GM10248 (cell line): ENCODE data around the gene LDLRAD4.

ENCODE experiments used
- CTCF ChIA-PET: fragments of 300-600 bp; sonication (Branson Sonifier 250); formaldehyde crosslinking; extraction: SDS; loops from one replicate; lab custom pipeline; 2021; ENCODE audit warnings: antibody characterized with exemption; lab: Yijun Ruan, JAX
- POLR2A ChIA-PET: fragments of 350-650 bp; sonication (Branson Sonifier 250); formaldehyde crosslinking; extraction: SDS; loops from one replicate; lab custom pipeline; 2020; ENCODE audit warnings: antibody characterized with exemption; lab: Yijun Ruan, JAX
- DNase-seq: peaks from one replicate; pipeline ENCODE4 v3.0.0; 2012; ENCODE audit errors: extremely low spot score
- TF ChIP-seq, protein P1 (sequence below): IDR thresholded peaks from 2 replicates; pipeline ENCODE4 v1.5.1; 2012; ENCODE audit warnings: mild to moderate bottlenecking, low read depth; ENCODE audit errors: extremely low read depth, missing control alignments, control extremely low read depth

Gene LDLRAD4

DNA sequence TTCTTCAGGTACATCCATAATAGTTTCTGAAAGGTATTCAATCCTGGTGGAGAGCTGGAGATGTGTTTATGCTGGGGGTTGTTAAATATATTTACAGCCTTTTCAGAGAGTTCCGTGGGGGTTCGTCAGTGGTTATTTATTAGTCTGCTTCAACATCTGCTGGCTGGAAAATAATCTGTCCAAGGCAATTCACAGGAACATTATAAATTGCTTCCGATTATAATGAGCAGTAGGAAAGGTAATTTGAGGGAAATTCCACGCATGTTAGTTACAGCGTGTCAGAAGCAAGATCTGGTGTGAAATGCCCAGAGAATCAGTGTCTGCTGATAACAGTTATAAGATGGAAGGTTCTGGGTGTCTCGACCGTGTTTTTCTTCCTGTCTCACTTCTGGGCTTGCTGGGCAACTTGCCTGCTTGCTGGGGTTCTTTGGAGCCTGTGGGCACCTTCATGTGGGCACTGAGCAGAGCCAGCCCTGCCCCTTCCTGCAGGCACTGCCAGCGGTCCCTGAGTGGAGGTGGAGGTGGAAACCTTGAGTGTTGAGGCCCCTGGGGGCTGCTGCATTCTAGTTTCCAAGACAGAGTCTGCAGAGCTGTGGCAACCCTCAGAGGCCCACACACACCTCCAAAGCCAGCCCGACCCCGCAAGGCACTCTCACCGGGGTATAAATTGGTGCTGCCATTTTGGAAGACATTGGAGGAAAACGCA is 322.1 kb downstream of the LDLRAD4 start:
- TF ChIP-seq, protein P1, sequence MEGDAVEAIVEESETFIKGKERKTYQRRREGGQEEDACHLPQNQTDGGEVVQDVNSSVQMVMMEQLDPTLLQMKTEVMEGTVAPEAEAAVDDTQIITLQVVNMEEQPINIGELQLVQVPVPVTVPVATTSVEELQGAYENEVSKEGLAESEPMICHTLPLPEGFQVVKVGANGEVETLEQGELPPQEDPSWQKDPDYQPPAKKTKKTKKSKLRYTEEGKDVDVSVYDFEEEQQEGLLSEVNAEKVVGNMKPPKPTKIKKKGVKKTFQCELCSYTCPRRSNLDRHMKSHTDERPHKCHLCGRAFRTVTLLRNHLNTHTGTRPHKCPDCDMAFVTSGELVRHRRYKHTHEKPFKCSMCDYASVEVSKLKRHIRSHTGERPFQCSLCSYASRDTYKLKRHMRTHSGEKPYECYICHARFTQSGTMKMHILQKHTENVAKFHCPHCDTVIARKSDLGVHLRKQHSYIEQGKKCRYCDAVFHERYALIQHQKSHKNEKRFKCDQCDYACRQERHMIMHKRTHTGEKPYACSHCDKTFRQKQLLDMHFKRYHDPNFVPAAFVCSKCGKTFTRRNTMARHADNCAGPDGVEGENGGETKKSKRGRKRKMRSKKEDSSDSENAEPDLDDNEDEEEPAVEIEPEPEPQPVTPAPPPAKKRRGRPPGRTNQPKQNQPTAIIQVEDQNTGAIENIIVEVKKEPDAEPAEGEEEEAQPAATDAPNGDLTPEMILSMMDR = no peak
- POLR2A ChIA-PET = no interaction called here
- CTCF ChIA-PET = interaction anchor here (1.1 kb wide), 1 partner anchor 15 kb away, joined by 3 read pairs; no protein-coding TSS in a partner anchor

DNA sequence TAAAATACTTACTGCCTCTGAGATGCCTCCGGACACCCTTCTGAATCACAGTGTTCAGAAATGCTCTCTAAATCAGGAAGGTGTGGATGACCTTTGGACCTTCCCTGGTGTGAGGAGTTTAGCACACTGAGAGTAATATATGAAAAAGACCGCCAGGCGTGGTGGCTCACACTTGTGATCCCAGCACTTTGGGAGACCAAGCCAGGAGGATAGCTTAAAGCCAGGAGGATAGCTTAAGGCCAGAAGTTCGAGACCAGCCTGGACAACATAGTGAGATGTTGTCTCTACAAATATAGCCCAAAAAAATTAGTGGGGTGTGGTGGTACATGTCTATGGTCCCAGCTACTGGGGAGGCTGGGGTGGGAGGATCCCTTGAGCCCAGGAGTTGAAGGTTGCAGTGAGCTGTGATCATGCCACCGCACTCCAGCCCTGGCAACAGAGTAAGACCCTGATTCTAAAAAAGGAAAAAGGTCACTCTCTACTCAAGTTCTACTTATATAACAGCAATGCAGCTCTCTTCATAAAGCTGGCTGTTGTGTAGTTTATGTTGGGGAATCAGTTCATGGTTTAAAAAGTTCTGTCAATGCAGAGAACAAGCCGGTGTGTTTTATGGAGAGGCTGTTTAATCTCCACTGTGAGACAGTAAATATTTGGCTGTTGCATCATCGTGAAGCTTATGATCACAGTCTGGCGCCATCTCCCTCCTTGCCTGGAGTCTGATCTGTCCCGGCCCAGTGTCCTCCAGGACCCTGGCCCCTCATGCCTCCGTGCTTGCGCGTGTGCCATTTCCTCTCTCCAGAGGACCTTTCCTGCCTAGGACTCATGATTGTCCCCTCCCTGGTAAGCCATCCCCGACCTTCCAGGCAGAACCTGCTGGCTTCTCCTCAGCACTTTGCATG is 323.3 kb downstream of the LDLRAD4 start:
- DNase-seq = no peak
- TF ChIP-seq, protein P1 = no peak
- ChIA-PET CTCF (no interaction called here), POLR2A (no interaction called here)

More for the DNA sequence above, 322.1 kb downstream of the LDLRAD4 start:
- DNase-seq = no peak

DNA sequence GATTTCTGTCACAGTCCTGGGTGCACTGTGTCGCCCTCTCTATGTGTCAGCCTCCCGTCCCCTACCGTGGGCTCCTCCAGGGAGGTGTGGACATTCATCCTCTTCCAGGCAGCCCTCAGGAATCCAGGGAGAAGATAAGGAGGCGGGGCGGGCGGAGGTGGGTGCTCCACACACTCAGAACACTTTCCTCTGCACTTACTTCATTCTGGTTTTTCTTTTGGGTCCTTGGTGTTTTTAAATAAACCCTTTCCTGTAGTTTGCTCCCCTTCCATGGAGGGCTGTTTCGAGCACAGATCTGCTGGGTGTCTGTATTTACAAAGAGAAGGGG is 323.9 kb downstream of the LDLRAD4 start:
- ChIA-PET POLR2A (no interaction called here), CTCF (no interaction called here)
- TF ChIP-seq, protein P1 = no peak
- no peak for DNase-seq

DNA sequence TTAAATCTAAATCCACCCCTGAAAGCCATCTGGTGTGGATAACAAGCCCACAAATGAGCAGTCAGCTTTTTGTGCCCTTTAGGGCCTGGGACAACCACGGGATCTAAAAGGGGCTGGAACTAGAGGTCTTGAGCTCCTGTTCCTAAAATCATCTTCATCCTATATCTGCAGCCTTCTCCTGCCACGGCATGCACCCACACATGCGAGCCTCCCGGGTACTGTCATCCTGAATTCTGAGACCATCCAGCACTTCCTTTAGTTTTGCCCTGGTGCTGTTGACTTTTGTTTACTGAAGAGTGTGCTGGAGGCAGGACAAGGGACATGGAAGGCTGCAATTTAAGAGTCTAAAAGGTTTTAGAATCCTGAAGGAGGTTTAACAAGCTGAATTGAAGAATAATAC is 324.6 kb downstream of the LDLRAD4 start:
- ChIA-PET CTCF (interaction anchor here (0.8 to 1.8 kb wide), 2 partner anchors 15 to 356 kb away, joined by 3 to 5 read pairs; no protein-coding TSS in a partner anchor), POLR2A (no interaction called here)
- TF ChIP-seq, protein P1 = no peak
- no peak for DNase-seq

DNA sequence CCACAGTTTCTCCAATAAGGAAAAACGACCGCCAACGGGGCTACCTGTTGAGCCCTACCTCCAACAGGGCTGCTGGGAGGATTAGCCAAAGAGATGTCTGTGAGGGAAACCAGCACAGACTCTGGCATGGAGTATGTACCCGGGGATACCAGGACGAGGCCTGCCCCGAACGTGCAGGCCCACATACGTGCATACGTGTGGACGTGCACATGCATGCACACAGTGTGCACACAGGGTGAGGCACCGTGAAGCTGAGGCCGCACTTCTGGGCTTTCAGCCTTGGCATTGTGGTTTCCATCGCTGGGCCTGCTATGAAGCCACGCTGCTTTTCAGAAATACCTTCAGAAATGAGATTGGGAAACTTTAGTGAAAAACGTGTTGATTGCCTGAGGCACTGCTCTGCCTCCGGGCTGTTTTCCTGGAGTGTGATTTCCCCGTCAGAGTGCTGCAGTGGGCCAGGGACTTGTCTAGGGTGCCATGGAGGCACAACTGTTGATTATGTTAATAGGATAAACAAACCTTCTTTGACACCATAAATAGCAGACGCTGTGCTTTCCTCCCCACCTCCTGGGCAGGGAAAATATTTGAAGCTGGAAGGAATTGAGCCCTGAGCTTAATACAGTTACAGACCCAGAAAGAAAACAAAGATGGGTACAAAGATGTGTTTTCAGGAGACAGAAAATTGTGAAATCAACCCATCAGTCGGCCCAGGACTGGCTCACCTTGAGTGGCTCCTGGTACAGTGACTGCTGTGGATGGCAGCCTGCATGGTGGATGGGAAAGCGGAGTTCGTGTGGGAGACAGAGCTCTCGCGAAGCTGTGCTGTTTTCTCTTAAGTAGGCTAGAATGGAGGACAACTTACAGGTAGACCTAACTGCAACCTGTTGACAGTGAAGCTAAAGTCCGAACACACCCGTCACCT is 325.5 kb downstream of the LDLRAD4 start:
- POLR2A ChIA-PET = no interaction called here
- TF ChIP-seq, protein P1 = no peak
- no peak for DNase-seq
- CTCF ChIA-PET = interaction anchor here (0.8 to 1.8 kb wide), 3 partner anchors 12 to 356 kb away, joined by 3 to 5 read pairs (median 4); no protein-coding TSS in a partner anchor
